AG09309 (cell line): ENCODE measurements around the gene SRP14.

ENCODE experiments used
- DNase-seq: peaks from one replicate; pipeline ENCODE4 v3.0.0-alpha.2; 2010; ENCODE audit warnings: low read depth
- H3K4me3 ChIP-seq: 2 replicates; pipeline ENCODE4 v1.5.1; 2011; ENCODE audit warnings: mild to moderate bottlenecking, low read depth, low read length, moderate library complexity; ENCODE audit not compliant: control insufficient read depth
- CTCF ChIP-seq: IDR thresholded peaks from 2 replicates; pipeline ENCODE4 v1.5.1; 2011; ENCODE audit warnings: mild to moderate bottlenecking, low read depth, low read length, inconsistent platforms; ENCODE audit not compliant: insufficient read depth, control insufficient read depth; ENCODE audit errors: missing control alignments

The SRP14 gene

GRCh38 chr15:40032125-40032839, 6.7 kb downstream of the SRP14 start:
- no peak overlapping the region for H3K4me3 ChIP-seq
- no peak for TF ChIP-seq CTCF
- no peak for DNase-seq

- TF ChIP-seq CTCF = no peak
- no peak for DNase-seq
- H3K4me3 ChIP-seq = no peak overlapping the region
These were observed 7.7 kb downstream of the SRP14 start for GRCh38 chr15:40031300-40031699.

- peak; percentile 65 for TF ChIP-seq CTCF
- DNase-seq = no peak
- H3K4me3 ChIP-seq = no peak overlapping the region
These were observed 8.7 kb downstream of the SRP14 start for GRCh38 chr15:40029979-40030893.

- DNase-seq = no peak
- H3K4me3 ChIP-seq = no peak overlapping the region
- no peak for TF ChIP-seq CTCF
These were observed 10.1 kb downstream of the SRP14 start for GRCh38 chr15:40028853-40029252.

- no peak for DNase-seq
- H3K4me3 ChIP-seq = no peak overlapping the region
These were observed 10.8 kb downstream of the SRP14 start for GRCh38 chr15:40028193-40028592.

More at GRCh38 chr15:40028193-40028592, 10.8 kb downstream of the SRP14 start:
- no peak for TF ChIP-seq CTCF
